ENCODE results near the gene CCDC3. TPM values are rescaled to one million over a fixed set of nuclear protein-coding genes. Genes with fewer than 3 reads are reported as not detected.
"Not testable (repeated sequence)": the region's sequence is repeated elsewhere in the genome, so short reads cannot be mapped to it uniquely, and the experiment has no call there.

CCDC3 gene
- total RNA-seq, 1 donor from 2014 or later = 304 TPM

DNA sequence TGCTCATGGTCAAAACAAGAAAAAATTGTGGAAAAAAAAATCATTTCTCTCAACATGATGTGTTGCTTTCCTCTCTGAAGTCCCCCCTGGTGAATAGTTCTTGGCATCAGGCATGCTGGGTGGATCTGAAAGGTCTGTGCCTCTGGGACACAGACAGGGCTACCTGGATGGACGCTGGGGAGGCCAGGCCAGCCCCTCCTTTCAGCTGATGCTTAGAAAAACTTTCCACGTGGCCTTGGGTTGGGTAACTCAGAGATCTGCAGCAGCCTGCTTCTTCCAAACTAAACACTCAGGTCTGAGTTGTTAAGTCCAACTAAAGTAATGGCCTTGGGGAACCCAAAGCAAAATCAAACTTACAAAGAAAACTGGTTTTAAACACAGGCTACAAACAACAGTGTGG lies 113.0 kb downstream of the CCDC3 start:
- DNase-seq (ENCODE audit: low spot score) = no peak

DNA sequence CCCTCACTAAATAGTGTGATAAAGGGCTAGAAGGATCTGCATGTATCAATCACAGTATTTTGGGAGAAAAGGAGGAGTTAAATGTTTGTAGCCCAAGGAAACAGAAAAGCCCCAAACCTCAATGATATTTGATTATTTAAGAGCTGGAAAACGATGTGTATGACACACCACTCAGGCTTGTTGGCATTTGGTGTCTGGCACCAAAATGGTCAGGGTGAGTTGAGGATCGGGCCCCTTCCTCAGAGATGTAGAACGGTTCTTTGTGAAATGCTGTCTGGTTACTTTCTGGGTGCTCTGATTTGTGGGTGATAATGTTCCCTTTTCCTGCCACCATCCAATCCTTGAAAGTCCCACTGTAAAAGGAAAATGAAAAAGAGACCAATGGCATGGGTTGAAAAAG lies 113.7 kb downstream of the CCDC3 start:
- DNase-seq (ENCODE audit: low spot score) = no peak

DNA sequence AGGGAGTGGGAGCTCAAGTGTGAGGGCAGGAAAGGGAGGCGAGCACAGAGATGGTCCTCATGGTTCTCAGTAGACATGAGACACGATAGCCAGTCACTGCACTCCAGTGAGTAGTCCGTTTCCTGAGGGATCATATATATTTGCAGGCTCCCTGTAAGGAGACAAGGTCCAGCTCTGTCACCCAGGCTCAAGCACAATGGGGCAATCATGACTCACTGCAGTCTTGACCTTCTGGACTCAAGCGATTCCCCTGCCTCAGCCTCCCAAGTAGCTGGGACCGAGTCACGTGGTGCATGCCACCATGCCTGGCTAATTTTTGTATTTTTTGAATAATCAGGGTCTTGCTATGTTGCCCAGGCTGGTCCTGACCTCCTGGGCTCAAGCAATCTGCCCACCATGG lies 116.7 kb downstream of the CCDC3 start:
- no peak for DNase-seq (ENCODE audit: low spot score)

DNA sequence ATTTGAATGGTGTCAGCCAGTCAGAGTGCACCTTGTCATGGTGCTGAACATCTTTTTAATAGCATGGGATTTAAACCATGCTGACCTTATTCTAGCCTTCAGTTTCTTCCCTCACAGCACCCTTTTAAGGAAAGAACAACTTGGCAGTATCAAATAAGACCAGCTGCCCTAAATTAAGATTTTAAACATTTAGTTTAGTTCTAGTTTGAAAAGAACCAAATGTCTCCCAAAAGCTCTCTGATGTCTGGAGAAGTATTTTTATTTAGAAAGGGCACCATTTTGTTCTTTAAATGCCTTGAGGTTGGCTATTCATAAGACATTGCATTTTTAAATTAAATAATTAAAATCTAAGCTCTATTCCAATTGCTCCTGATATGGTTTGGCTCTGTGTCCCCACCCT lies 121.1 kb downstream of the CCDC3 start:
- no peak for DNase-seq (ENCODE audit: low spot score)

DNA sequence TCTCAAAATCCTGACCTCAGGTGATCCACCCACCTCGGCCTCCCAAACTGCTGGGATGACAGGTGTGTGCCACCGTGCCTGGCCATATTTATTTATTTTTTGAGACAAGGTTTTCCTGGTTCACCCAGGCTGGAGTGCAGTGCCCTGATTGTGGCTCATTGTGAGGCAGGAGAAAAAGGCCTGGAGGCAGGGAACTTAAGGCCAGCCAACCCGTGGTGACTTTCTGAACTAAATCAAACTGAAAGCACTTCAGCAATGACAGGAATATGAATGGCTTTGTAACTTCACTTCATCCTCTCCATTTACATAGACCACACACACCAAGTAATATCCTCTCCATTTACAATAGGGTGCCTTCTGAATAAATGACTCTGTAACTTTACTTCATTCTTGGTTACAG lies 124.4 kb downstream of the CCDC3 start:
- no peak for DNase-seq (ENCODE audit: low spot score)

DNA sequence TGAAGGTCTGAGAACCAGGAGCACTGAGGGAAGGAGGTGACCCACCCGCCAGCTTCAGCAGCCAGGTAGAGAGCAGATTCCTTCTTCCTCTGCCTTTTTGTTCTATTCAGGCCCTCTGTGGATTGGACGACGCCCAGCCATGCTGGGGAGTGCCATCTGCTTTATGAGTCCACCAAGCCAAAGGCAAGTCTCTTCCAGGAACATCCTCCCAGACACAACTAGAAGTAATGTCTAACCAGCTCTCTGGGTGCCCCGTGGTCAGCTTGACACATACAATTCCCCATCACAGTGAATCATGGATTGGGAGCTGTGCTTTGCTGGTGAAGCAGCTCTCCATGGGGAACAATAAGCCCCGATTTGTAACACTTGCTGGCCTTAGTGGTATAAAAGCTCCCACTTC lies 125.2 kb downstream of the CCDC3 start:
- no peak for DNase-seq (ENCODE audit: low spot score)

DNA sequence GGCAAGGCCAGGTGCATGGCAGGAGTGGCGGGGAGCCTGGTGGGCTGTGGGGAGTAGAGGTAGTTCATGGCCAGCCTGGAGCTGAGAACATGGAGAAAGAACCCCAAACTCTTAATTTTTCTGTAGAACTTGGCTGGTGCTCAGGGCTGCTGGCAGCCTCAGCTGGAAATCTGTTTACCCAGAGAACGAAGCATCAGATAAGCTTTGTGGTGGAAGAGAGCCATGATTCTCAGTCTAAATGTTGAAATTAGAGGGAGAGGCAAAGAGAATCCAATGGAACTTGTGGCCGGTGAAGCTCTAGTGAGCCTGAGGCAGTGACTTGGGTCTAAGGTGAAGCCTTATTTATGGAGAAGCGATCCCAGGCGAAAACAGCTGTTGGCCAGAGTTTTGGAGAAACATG lies 126.4 kb downstream of the CCDC3 start:
- DNase-seq (ENCODE audit: low spot score) = peak; percentile 16

DNA sequence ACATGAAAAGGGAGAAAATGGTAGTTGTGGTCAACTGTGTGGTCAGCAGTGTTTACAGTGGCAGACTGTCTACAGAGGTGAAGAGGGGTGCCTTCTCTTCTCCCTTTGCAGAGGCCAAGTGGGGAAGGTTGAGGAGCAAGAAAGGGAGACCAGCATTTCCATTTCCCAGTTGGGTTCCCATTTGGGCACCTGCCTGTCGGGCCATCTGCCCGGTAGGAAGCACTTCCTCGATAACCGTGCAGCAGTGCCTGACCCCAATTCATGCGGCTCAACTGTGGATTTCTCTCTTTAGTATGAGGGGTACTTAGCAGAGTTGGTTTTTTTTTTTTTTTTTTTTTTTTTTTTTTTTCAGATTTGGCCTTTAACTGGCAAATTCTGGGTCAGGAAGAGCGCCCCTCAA lies 127.0 kb downstream of the CCDC3 start:
- no peak for DNase-seq (ENCODE audit: low spot score)

DNA sequence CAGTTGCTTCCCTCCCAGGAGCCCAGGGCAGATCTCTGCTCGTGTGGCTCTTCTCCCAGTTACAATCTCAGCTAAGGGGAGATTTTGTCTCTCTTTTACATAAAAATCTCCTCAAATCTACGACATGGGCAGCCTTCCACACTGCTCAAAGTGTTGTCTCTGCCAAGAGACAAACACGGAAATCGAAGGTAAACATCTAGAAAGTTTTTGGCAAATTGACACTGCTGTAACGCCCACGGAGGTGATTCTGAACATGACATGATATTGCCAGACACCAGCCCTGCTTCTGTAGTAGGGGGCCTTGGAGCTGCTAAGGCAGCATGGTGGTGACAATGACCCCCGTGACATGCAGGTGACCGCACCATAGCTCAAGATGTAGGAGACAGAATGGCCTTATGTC lies 128.3 kb downstream of the CCDC3 start:
- no peak for DNase-seq (ENCODE audit: low spot score)

DNA sequence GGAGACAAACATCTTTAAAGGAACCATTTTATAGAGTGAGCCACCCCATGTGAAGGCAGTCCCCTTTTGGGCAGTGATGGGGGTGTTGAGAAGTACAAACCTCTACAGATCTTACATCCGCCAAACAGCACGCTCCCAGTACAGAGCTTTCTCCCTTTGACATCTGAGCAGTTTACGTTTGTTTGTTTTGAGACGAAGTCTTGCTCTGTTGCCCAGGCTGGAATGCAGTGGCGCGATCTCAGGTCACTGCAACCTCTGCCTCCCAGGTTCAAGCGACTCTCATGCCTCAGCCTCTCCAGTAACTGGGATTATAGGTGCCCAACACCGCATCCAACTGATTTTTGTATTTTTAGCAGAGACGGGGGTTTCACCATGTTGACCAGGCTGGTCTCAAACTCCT lies 128.9 kb downstream of the CCDC3 start:
- no peak for DNase-seq (ENCODE audit: low spot score)

DNA sequence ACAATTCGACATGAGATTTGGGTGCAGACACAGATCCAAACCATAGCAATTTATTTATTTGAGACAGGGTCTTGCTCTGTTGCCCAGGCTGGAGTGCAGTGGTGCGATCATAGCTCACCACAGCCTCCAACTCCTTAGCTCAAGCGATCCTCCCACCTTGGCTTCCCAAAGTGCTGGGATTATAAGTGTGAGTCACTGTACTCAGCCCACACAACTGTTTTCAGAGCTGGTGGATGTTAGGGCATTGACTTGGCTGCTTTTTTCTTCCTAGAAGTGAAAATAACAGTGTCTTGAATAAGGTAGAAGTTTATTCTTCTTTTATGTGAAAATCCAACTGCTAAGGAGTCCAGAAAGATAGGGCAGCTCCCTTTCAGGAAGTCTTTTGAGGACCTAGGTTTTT lies 132.1 kb downstream of the CCDC3 start:
- no peak for DNase-seq (ENCODE audit: low spot score)

DNA sequence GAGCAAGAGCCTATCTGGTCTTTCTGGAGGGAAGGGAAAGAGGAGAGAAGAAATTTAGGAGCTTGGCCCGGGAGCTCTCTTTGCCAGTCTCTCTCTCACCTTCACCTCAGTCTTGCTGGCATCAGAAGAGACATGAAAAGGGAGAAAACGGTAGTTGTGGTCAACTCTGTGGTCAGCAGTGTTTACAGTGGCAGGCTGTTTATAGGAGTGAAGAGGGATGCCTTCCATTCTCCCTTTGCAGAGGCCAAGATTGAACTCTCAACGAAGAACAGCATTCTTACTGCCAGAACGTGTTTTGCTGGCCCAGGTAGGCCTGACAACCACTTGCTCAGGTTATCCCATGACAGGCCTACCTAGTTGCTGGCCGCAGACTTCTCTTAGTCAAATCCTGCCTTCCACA lies 133.3 kb downstream of the CCDC3 start:
- DNase-seq (ENCODE audit: low spot score) = no peak

DNA sequence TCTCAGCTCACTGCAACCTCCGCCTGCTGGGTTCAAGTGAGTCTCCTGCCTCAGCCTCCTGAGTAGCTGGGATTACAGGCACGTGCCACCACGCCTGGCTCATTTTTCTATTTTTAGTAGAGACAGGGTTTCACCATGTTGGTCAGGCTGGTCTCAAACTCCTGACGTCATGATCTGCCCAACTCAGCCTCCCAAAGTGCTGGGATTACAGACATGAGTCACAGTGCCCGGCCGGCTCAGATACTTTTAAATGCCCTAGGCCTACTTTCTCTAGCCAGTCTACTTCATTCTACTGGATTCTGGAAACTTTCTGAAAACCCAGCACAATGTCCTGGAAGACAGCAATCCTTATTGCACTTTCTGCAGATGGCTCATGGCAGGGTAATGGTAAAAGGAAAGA lies 136.0 kb downstream of the CCDC3 start:
- DNase-seq (ENCODE audit: low spot score) = not testable (repeated sequence)

DNA sequence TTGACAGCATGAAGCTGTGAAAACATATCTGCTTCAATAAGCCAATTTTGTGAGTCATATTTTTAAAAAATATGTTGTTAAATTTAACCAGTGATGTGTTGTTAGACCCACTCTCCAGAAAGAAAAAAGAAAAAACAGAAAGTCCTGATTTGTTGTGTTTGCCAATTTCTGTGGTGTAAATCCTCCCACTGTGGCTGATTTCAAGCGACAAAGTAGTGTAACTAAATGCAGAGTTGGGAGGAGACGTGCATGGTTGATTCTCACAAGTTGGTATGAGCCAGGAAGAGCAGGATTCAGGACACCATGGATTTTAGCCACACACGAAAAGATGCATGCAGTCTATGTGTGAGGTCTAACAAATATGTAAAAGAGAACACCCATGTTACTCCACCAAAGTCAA lies 139.1 kb downstream of the CCDC3 start:
- no peak for DNase-seq (ENCODE audit: low spot score)

DNA sequence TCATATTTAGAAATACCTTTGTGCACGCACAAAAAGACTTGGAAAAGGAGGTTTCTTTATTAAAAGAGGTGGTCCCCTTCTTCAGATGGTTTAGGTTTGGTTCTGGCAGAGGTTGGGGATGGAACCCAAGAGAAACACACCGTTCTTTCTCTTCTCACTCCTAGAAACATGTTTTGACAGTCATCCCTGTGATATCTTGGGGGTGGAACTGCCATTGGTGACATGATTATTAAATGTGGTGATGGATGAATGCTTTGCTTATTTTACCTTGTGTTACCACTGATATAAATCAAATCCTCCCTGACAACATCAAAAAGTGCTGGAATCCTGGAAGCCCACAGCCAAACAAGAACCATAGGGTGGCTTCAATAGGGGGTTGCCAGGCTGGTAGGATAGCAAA lies 146.5 kb downstream of the CCDC3 start:
- no peak for DNase-seq (ENCODE audit: low spot score)

DNA sequence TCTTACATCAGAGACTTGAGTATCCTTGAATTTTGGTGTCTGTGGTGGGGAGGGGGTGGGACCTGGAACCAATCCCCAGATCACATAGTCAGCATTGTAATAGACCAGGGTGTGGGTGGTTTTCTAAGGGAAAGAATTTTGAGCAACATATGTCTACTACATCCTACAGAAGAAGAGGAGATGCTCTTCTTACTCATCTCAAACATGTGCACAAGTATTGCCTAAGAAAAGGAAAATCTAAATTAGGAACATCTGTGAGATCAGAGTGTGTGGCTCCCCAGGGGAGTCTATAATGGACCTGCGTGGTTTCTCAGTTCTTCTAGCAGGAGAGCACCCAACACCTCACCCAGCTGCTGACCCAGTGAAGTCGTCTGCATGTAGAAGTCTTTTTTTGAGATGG lies 148.8 kb downstream of the CCDC3 start:
- no peak for DNase-seq (ENCODE audit: low spot score)

DNA sequence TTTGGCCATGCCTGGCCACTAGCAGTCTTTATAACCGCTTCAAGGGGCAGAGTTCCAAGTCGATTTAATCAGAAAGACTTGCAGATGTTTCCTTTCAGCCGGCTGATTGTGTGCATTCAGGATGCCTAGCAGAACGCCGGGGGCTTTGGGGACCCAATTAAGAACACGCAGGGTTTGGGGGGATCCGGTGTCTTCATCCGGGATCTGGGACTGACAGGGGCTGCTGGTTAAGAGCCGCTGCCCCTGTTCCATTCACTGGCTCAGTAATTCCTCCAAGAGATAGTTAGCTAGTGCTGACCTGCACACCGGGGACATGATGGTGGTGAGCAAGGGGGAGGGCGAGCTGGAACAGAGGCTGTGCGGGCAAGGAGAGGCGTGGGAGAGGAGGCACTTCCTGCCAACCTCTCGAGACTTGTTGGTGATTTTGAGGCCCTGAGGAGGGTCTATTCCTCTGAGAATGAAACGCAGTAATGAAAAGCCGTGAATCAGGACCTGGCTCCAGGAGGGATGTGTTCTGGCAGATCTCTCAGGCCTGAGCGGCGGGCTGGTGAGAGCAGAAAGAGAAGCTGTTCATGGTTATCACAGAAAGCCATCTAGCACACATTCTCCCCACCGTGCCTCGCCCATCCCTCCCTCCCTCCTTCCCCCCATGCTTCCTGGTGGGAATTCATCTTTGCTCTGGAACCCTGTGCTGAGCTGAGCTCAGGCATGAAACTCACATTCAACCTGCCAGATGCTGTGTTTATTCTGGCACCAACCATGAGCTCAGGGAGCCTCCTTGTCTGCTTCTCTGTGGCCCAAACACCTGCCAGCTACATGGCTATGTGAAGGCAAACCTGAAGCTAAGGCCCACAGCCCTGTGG lies 152.0 kb downstream of the CCDC3 start:
- no peak for DNase-seq (ENCODE audit: low spot score)

DNA sequence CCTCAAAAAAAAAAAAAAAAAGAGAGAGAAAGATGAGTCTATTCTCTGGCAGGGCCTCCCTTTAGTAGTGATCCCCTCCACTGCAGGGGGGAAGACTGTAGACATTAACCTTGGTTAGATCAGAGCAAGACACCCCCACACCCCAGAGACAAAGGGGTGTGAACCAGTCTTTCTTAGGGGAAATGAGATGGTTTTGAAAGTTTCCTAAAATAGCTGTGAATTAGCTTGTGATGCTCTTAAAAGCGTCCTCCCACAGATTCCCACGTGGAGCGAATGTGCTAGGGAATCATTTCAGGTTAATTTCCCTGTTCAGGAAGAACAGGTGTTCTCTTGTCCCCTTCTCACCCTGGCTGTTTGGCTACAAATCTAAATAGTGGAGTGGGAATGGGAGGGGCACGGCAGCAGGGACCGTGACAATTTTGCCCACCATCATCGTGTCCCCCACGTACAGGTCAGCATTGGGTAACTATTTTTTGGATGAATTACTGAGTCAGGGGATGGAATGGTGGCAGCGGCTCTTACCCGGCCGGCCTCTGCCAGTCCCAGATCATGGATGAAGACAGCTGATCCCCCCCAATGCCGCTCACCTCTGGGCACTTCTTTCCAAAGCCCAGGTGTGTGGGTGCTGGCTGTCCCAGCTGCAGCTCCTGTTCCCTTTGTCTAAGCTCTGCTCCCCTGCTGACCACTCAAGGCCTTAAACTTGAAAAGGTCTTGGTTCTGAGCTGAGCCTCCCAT lies 152.9 kb downstream of the CCDC3 start:
- DNase-seq (ENCODE audit: low spot score) = no peak

DNA sequence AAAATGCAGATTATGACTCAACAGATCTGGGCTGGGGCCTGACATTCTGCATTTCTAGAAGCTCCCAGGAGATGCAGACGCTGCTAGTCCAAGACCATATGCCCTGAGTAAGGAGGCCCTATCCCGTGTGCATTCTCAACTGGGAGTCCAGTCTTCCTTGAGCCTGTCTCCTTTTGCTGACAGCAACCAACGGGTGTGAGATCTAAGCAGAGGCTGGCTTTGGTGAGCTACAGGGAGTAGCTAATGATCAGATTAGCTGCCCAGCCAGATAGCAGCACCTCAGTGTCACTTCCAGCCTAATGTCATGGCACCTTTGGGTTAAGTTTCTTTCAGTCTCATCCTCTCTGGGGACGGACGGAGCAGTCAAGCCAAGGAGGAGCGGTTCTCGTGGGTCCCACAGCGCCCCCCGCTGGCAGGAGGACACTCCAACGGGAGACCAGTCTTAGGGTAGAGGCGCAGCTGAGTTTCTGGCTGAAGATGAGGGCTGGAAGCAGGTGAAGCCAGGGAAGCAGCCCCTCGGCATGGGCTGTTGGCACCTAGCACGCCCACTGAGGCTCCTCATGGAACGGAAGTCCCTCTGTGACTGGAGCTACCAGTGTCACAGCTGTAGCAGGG lies 154.0 kb downstream of the CCDC3 start:
- DNase-seq (ENCODE audit: low spot score) = no peak

DNA sequence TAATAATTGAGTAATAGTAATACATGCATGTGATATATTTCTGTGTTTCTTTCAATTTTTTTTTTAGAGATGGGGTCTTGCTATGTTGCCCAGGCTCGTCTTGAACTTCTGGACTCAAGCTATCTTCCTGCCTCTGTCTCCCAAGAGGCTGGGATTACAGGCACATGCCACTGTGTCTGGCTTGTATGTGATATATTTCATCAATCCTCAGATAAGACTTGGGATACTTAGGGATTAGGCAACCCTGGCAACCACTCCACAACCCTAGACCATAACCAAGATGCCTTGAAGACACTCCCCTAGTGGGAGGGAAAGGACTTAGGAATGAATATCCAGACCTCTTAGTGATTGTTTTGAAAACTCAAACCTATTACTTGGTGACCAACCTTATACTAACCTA lies 154.8 kb downstream of the CCDC3 start:
- DNase-seq (ENCODE audit: low spot score) = no peak
